GM19468 (cell line): ENCODE results near the gene PDE8B.

ENCODE experiments used
- ATAC-seq: cut with Tn5 transposase; IDR thresholded peaks from one replicate; pipeline ENCODE4 v1.9.1; 2021; ENCODE audit warnings: mild to moderate bottlenecking, moderate library complexity, moderate number of reproducible peaks; ENCODE audit not compliant: unreplicated experiment; ENCODE audit errors: extremely low read depth

The PDE8B gene

GRCh38 chr5:77210091-77210963, at the start of gene PDE8B:
PDE8B (plus strand) TSS chr5:77210680; CDS start chr5:77210926, 246 bp downstream.
- no peak for ATAC-seq

DNA sequence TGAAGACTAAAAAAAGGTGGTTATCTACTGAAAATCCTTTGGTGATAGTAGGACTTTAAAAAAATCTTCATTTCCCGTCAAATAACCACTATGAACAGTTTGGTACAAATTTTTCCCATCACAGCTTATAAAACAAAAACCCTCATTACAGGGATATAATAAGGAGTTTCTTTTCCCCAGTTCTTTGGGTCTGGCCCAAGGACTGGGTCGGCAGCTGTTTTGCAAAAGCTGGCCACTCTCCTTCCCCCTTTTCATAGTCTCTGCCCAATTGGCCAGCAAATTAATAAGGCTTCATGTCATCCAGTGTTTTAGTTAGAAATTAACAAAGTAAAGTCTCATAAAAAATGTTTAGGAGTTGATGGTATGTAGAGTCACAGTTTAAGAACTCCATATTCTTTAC, 47.0 kb upstream of the PDE8B start:
- ATAC-seq: no peak

DNA sequence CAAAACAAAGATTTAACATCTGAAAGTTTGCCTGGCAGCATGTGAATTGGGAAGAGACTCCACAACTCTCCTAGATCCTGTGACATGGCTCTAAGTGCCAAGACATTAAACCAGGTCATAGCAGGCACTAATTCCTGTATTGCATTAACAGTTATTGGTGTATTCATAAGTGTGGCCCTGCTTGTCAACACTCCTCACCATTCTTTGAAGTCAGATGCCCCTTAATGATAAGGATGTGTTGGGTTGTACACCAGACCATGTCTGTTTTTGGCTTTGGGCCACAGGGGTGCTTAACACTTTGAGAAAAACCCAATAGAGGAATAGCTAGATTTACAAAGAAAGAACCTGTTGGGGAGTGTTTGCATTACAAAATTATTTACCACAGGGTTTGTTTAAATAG, 43.4 kb upstream of the PDE8B start:
- ATAC-seq: no peak

- ATAC-seq: no peak
Measured at GRCh38 chr5:77167695-77168121, 42.8 kb upstream of the PDE8B start.

DNA sequence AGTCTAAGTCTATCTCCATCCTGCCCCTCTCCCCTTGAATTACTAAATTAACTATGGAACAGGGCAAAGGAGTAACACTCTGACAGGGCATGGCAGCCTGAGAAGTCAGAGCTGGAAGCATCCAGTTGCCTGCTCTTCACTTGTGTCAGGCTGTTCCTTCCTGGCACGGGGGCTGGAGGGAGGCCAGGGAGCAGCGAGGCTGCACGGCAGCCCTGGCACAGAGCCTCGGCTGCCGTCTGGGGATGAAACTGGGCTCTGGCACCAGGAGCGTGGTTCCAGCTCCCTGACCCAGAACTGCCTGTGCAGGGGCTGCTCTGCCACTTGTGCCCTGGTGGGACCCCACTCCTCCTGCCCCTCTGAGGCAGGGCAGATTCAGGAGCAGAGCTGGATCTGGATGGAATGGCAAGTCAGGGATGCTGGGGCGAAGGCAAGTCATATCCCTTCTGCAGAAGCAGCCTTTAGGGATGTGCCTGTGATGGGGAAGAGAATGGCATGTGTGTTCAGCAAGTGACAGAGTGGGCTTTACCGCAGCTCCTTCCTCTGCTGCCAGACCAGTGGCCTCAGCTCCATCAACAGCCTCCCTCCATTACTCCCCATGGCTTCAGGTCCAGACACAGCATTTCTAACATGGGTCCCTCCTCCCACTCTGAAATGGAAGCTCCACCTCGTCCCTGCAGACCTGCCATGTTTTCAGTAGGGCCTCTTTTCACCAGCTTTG, 42.2 kb upstream of the PDE8B start:
- ATAC-seq: no peak

GRCh38 chr5:77168879-77169244, 41.6 kb upstream of the PDE8B start:
- no peak for ATAC-seq

DNA sequence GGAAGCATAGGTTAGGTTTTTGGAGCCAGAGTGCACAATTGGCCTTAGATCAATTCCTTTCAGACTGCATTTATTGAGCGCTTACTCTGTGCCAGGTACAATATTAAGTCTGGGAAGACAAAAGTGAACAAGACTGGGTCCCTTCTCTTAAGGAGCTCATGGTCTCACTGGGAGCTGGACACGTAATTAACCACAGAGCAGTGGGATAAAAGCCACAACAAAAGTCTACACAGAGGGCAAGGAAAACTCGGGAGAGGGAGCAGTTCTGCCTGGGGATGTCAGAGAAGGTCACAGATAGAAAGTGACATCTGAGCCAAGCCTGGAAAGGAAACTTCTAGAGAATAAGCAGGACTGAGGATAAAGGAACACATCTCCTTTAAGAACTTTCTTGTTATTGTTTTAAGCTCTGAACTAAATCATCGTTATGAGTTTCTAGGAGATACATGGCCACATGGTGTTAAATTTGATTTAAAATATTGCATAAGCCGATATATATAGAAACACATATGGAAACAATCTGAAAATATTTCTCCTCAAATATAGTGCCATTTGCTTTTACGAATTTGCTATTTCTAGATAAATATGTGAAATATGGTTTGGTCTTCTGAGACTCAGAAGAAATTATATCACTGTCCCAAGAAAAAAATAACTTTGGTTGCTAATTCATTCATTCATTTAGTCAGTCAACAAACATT, 40.1 kb upstream of the PDE8B start:
- no peak for ATAC-seq

GRCh38 chr5:77171141-77171910, 39.2 kb upstream of the PDE8B start:
- ATAC-seq: no peak

DNA sequence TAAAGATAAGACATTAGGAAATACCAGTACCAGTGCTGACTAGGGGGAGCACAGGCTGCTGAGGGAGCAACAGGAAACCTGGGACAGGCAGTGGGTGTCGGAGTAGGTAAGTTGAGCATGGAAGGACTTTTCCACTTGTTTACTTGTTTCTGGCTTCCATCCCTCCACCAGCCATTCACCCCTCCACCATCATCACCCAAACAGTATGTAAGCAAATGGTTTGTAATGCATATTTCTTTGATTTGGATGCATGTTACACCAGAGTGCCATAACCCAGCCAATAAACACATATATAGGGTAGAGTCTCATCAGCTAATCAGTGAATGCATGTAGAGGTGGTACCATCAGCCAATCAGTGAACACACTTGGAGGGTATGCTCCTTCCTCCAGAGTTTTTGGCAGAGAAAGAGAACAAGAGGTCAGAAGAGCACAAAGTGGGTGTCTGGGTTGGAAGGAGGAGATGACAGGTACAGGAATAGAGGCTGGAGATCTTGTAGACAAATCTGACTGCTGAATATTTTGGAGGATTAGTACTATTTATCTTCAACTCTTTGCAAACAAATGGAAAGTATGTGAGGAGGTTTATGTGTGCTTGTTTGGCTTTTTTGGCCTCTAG, 37.7 kb upstream of the PDE8B start:
- no peak for ATAC-seq

- ATAC-seq: no peak
Measured at GRCh38 chr5:77174526-77174925, 36.0 kb upstream of the PDE8B start.

DNA sequence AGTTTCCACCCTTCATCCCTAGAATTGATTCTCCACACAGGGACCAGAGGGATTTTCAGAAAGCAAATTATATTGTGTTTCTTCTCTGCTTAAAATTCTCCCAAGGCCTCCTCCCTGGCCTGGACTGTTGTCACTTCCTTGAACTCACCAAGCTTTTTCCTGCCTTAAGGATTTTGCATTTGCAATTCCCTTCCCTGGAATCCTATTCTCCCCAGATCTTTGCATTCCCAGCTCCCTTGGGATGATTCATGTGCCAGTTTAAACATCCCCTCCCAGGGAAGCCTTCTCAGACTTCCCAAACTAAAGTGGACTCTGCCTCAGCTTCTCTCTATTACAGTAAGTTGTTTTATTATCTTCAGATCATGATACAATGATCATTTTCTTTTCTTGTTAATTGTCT, 35.2 kb upstream of the PDE8B start:
- ATAC-seq: no peak

- no peak for ATAC-seq
Measured at GRCh38 chr5:77176429-77176828, 34.1 kb upstream of the PDE8B start.

DNA sequence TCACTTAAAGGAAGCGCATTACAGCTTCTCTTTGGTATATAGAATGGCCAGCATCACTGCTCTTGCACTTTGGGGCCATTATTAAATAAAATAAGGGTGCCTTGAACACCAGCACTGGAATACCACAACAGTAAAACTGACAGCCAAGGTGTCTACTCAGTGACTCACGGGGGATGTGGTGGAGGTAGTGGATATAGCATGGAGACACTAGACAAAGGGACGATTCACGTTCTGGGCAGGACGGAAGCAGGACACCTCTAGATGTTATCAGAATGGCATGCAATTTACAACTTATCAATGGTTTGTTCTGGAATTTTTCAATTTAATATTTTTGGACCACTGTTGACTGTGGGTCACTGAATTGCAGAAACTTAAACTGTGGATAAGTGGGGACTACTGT, 32.9 kb upstream of the PDE8B start:
- no peak for ATAC-seq

- ATAC-seq: no peak
Measured at GRCh38 chr5:77180167-77181081, 30.1 kb upstream of the PDE8B start.

DNA sequence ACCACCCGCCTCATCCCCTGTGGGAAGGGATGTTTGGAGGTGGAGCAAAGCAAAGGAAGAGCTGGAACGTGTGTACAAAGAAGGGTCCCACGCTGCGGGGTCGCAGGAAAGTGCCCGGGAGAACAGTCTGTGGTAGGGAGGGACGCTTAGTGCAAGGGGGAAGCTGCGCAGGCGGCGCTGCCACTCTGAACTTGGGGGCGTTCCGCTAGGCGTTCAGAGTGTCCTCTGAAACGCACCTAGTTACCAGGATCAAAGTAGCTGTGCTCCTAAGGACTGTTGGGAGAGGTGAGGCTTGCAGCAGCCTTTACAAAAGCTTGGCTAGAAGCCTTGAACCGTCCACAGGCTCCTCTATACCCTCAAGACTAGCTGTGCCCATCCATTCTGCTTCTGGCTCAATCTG, 29.3 kb upstream of the PDE8B start:
- ATAC-seq: no peak

DNA sequence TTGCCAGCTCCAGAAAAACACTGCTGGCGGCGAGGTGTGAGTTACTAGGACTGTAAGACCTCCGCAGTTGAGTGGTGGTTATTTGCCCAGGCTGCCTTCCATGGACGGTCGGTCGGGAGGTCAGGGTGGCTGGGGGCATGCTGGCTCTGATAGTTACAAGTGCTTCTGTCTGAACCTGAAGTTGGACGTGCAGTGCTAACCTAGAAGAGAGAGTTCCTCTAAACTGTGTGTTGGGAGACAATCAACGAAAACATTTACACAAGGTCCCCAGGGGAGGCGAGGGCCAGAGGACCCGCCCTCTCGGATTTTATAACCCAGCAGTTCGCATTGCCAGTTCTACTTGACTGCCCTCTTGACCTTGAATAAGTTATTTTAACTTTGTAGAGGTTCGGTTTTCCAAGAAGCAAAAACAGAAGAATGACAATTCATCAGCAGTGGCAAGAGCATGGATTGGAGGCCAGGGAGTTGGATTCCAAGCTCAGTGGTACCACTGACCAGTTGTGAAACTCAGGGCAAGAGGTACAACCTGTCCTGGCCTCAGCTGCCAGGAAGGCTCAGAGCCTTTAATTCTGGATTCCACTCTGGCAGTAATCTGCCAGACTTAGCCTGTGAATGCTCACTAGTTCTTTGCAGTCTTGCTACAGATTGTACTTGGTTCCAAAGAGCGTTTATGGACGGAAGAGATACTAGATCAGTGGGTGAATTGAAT, 28.7 kb upstream of the PDE8B start:
- ATAC-seq: no peak

GRCh38 chr5:77182367-77182766, 28.1 kb upstream of the PDE8B start:
- ATAC-seq: no peak

DNA sequence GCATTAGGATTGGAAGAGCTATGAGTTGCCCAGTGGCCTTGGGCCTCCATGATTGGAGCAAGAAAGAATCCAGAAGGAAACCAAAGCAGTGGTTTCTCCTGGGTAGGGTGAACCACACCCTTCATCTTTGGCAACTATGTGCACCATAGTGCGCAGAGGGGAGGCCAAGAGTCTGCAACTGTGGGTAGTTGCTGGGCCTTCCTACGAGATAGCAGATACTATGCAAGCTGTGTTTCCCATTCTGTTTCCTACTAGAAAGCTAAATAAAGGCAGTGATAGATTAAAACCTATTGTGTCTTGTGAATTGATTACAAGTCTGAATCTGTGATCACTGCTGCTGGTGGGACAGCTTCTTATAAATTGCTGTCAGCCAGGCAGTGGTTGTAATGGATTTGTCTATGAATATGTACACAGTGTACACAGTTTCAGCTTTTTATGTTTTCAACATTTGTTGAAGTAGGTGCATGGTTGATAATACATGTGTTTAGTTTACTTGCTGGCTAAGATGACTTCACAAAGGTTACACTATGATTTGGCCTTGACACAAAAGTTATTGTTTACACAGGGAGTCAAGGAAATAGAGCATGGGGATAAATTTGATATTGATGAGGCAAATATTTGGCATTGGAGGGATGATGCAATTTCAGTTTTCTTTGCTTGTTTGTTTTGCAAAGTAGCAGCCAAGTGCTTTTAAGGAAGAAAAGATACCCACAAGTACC, 23.7 kb upstream of the PDE8B start:
- ATAC-seq: no peak
